K562 (cell line): ENCODE results near the gene PRKG1. TPM values are rescaled to one million over a fixed set of nuclear protein-coding genes. Genes with fewer than 3 reads are reported as not detected.

ENCODE experiments used
- ATAC-seq: fragments of 200-7000 bp; cut with Tn5 transposase; 3 replicates; pipeline ENCODE4 v1.9.1; 2020; ENCODE audit warnings: moderate library complexity
- BruUV-seq: library from RNA; stranded (reverse); fragments of 400-500 nt; replicated peaks from 2 replicates; lab custom pipeline; 2021; lab: Mats Ljungman, UMichigan
- CTCF ChIA-PET: fragments of 300-600 bp; formaldehyde crosslinking; extraction: SDS; loops from one replicate; lab custom pipeline; 2021; ENCODE audit warnings: low intra/inter-chr PET ratio; lab: Yijun Ruan, JAX
- POLR2A ChIA-PET: fragments of 300-600, 350-650 bp; sonication (Branson Sonifier 250); formaldehyde crosslinking; extraction: SDS; loops from one replicate; lab custom pipeline; 2021; ENCODE audit warnings: antibody characterized with exemption, inconsistent platforms; lab: Yijun Ruan, JAX
- DNase-seq, 4 experiments: peaks; one replicate each; pipeline versions ENCODE4 v3.0.0 to v3.0.0-alpha.2; 2011 to 2018; ENCODE audit warnings: low spot score in 3 of 4, mixed read lengths in 3 of 4; ENCODE audit errors: extremely low read depth in 1 of 4
- FAIRE-seq: peaks from 2 replicates; lab custom pipeline; 2011; peaks lifted over from hg19 to GRCh38; lab: Jason Lieb, UNC
- H2AFZ ChIP-seq: 2 replicates; pipeline ENCODE4 v1.6.0; 2011; ENCODE audit warnings: low read depth, low read length, control low read depth, inconsistent platforms
- H3K27ac ChIP-seq: fragments of 200-600 bp; 3 replicates; pipeline ENCODE4 v1.8.0; 2011; ENCODE audit warnings: low read depth, mild to moderate bottlenecking, control low read depth, inconsistent platforms, low read length, moderate library complexity, mixed read lengths; ENCODE audit errors: extremely low read depth
- H3K27me3 ChIP-seq, 2 experiments: fragments of 300-600 bp in 1 of 2; 2 replicates in 1 of 2; 3 replicates in 1 of 2; pipeline versions ENCODE4 v1.6.0 to v1.8.0; 2011; ENCODE audit warnings: inconsistent platforms in 2 of 2, low read length in 2 of 2, mild to moderate bottlenecking in 1 of 2, mixed read lengths in 1 of 2, moderate library complexity in 1 of 2; ENCODE audit not compliant: control insufficient read depth in 2 of 2, insufficient read depth in 2 of 2
- H3K36me3 ChIP-seq: fragments of 300-600 bp; 3 replicates; pipeline ENCODE4 v1.8.0; 2011; ENCODE audit warnings: mild to moderate bottlenecking, low read length, inconsistent platforms; ENCODE audit not compliant: control insufficient read depth, insufficient read depth
- H3K4me1 ChIP-seq, 2 experiments: fragments of 200-600 bp in 1 of 2; replicated peaks in 1 of 2; 2 replicates in 1 of 2; 3 replicates in 1 of 2; pipeline versions ENCODE4 v1.5.1 to v1.8.0; 2011; ENCODE audit warnings: inconsistent platforms in 2 of 2, low read length in 2 of 2, mild to moderate bottlenecking in 1 of 2, mixed read lengths in 1 of 2, moderate library complexity in 1 of 2; ENCODE audit not compliant: control insufficient read depth in 2 of 2, insufficient read depth in 2 of 2
- H3K4me2 ChIP-seq: 2 replicates; pipeline ENCODE4 v1.6.1; 2011; ENCODE audit warnings: low read length, control low read depth, inconsistent platforms, mixed read lengths; ENCODE audit not compliant: insufficient read depth
- H3K4me3 ChIP-seq: fragments of 200-600 bp; sonication (generic), shearing (Covaris generic); 2 replicates; pipeline ENCODE4 v1.5.1; 2016; ENCODE audit warnings: control low read depth, inconsistent platforms
- H3K79me2 ChIP-seq: fragments of 200-600 bp; 3 replicates; pipeline ENCODE4 v1.8.0; 2011; ENCODE audit warnings: low read length, inconsistent platforms; ENCODE audit not compliant: control insufficient read depth, insufficient read depth
- H3K9ac ChIP-seq, 2 experiments: 2 replicates each; pipeline versions ENCODE4 v1.6.0 to v1.6.1; 2011; ENCODE audit warnings: low read depth in 2 of 2, low read length in 2 of 2, control low read depth in 1 of 2, inconsistent platforms in 1 of 2, mild to moderate bottlenecking in 1 of 2, mixed read lengths in 1 of 2; ENCODE audit not compliant: insufficient read depth in 1 of 2
- H3K9me1 ChIP-seq: one replicate; pipeline ENCODE4 v1.6.0; 2011; ENCODE audit warnings: inconsistent platforms, mild to moderate bottlenecking, low read length, moderate library complexity; ENCODE audit not compliant: control insufficient read depth, insufficient read depth
- H3K9me3 ChIP-seq: replicated peaks from 2 replicates; pipeline ENCODE4 v1.5.1; 2011; ENCODE audit warnings: low read depth, low read length, inconsistent platforms; ENCODE audit not compliant: control insufficient read depth, insufficient read depth
- H4K20me1 ChIP-seq: replicated peaks from 2 replicates; pipeline ENCODE4 v1.6.1; 2011; ENCODE audit warnings: low read length, inconsistent platforms, mixed read lengths; ENCODE audit not compliant: control insufficient read depth, insufficient read depth
- BRCA1 ChIP-seq, 2 experiments: fragments of 450-650 bp in 1 of 2; sonication (generic) in 1 of 2; formaldehyde crosslinking in 1 of 2; IDR thresholded peaks; 2 replicates each; pipeline versions ENCODE4 v1.5.0 to v1.6.1; 2017 to 2020; ENCODE audit warnings: mild to moderate bottlenecking in 1 of 2, missing genetic modification reagents in 1 of 2
- DACH1 ChIP-seq: fragments of 450-650 bp; IDR thresholded peaks from 2 replicates; pipeline ENCODE4 v1.6.1; 2018; ENCODE audit not compliant: partially characterized antibody
- DPF2 ChIP-seq: fragments of 450-650 bp; IDR thresholded peaks from 2 replicates; pipeline ENCODE4 v1.6.1; 2016
- E2F8 ChIP-seq: fragments of 450-650 bp; IDR thresholded peaks from 2 replicates; pipeline ENCODE4 v1.7.1; 2018; ENCODE audit warnings: mild to moderate bottlenecking, low read depth; ENCODE audit not compliant: partially characterized antibody
- ESRRA ChIP-seq: fragments of 450-650 bp; IDR thresholded peaks from 2 replicates; pipeline ENCODE4 v1.6.1; 2014; ENCODE audit warnings: low read depth, mild to moderate bottlenecking, moderate library complexity, borderline replicate concordance
- FOXA3 ChIP-seq, 2 experiments: fragments of 450-650 bp in 1 of 2; sonication (generic) in 1 of 2; formaldehyde crosslinking; IDR thresholded peaks in 1 of 2; conservative IDR thresholded peaks in 1 of 2; 2 replicates each; pipeline versions ENCODE4 v1.4.0 to v1.8.0; 2020 to 2022; ENCODE audit warnings: mild to moderate bottlenecking in 2 of 2, missing genetic modification reagents in 1 of 2
- HCFC1 ChIP-seq: IDR thresholded peaks from 2 replicates; pipeline ENCODE4 v1.6.1; 2012; ENCODE audit warnings: low read depth, low read length, improper control_type of control experiment
- HNRNPL ChIP-seq: fragments of 200-400 bp; formaldehyde crosslinking; IDR thresholded peaks from 2 replicates; pipeline ENCODE4 v1.6.1; 2017; ENCODE audit warnings: low read depth, mild to moderate bottlenecking, low read length
- MCM7 ChIP-seq, 2 experiments: fragments of 450-650 bp; IDR thresholded peaks; 2 replicates each; pipeline ENCODE4 v1.6.1; 2016 to 2018
- NFE2 ChIP-seq: IDR thresholded peaks from 2 replicates; pipeline ENCODE4 v1.6.1; 2014; ENCODE audit warnings: antibody characterized with exemption, low read depth
- NR1H2 ChIP-seq: sonication (generic); formaldehyde crosslinking; IDR thresholded peaks from 2 replicates; pipeline ENCODE4 v1.4.0; 2020; ENCODE audit warnings: mild to moderate bottlenecking, missing genetic modification reagents
- PHB ChIP-seq: fragments of 250-450 bp; sonication (Bioruptor Pico); IDR thresholded peaks from 2 replicates; pipeline ENCODE4 v1.5.0; 2021
- POLR2AphosphoS2 ChIP-seq: IDR thresholded peaks from 2 replicates; pipeline ENCODE4 v1.6.1; 2012; ENCODE audit warnings: low read length, improper control_type of control experiment
- SRSF3 ChIP-seq: fragments of 200-400 bp; formaldehyde crosslinking; IDR thresholded peaks from 2 replicates; pipeline ENCODE4 v1.6.1; 2016; ENCODE audit warnings: mild to moderate bottlenecking, low read length, moderate library complexity; ENCODE audit not compliant: insufficient read depth
- TAL1 ChIP-seq: fragments of 450-650 bp; IDR thresholded peaks from 2 replicates; pipeline ENCODE4 v1.6.1; 2016; ENCODE audit warnings: mild to moderate bottlenecking
- ZNF445 ChIP-seq: fragments of 250-450 bp; sonication (Bioruptor Pico); IDR thresholded peaks from 2 replicates; pipeline ENCODE4 v1.4.0; 2020; ENCODE audit warnings: low read depth, mild to moderate bottlenecking, moderate library complexity
- in situ Hi-C: fragments of 300-500 bp; cut with MboI; formaldehyde crosslinking; loops from 4 replicates; pipeline ENCODE4 v1.15.0; 2018; ENCODE audit warnings: inconsistent platforms, mixed read lengths
- intact Hi-C: fragments of 100-400 bp; cut with micrococcal nuclease; formaldehyde crosslinking; loops from 2 replicates; pipeline ENCODE4 v1.14.2; 2022
- polyA plus RNA-seq, 8 experiments: library from polyadenylated mRNA; depleted of rRNA in 4 of 8; stranded (reverse) in 5 of 8; unstranded in 3 of 8; fragments of >200 nt; fragmentation: Nextera tagmentation in 2 of 8; fragmentation: Illumina TruSeq in 1 of 8; extraction: Ambion mirVana in 2 of 8; extraction: Trizol in 1 of 8; gene quantifications; 2 replicates each; pipeline versions ENCODE4 v1.2.1 to v1.2.3, GENCODE V29; 2011 to 2014; ENCODE audit warnings: inconsistent platforms in 1 of 8, missing spikeins in 1 of 8
- total RNA-seq, 7 experiments: library from RNA; depleted of rRNA in 6 of 7; stranded (reverse); fragments of >200 nt in 6 of 7; fragmentation: Illumina TruSeq in 2 of 7; extraction: Trizol in 2 of 7; gene quantifications; 2 replicates each; pipeline versions ENCODE4 v1.2.1 to v1.2.3, GENCODE V29; 2011 to 2021; ENCODE audit warnings: low replicate concordance in 1 of 7
- TF ChIP-seq, protein P1 (sequence below), 3 experiments: fragments of 200-800 bp in 1 of 3; sonication (Bioruptor generic) in 1 of 3; sonication (generic) in 1 of 3; formaldehyde crosslinking in 1 of 3; IDR thresholded peaks; 2 replicates each; pipeline versions ENCODE4 v1.6.1 to v1.8.0; 2016 to 2022; ENCODE audit warnings: mild to moderate bottlenecking in 2 of 3, missing compliant biosample characterization in 2 of 3, missing genetic modification characterization in 2 of 3, missing genetic modification reagents in 1 of 3
- TF ChIP-seq, protein P2 (sequence below): fragments of 250-450 bp; sonication (Bioruptor Pico); IDR thresholded peaks from 2 replicates; pipeline ENCODE4 v1.8.0; 2022; ENCODE audit warnings: moderate library complexity, mild to moderate bottlenecking, inconsistent platforms

The PRKG1 gene
- total and polyA plus RNA-seq, 9 of the 15 experiments (the other 6 are each of a cell fraction or from before 2014, with no cell fraction given), result 0.22 TPM; not detected in 8

DNA sequence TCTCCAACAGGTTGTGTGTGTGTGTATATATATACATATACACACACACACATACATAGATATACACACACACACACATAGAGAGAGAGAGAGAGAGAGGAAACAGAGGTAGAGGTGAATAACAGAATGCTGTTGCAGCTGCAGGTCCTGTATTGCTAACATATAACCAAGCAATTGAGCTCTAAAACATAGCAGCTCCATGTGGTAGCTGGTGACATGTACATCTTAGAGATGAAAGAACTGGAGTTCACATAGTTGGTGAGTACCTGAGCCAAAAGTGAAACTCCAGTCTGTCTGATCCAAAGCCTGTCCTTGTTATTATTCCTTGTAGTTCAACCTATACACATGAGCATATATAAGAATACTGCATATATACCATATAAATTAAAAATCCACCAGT is 778.0 kb downstream of the PRKG1 start:
- Histone ChIP-seq H3K9me1 (no peaks in the 10 kb centered on the region), H3K4me2 (no peak overlapping the region), H3K79me2 (no peaks in the 10 kb centered on the region), H3K9ac (no peak overlapping the region), H3K4me3 (no peak overlapping the region), H4K20me1 (no peaks in the 10 kb centered on the region), H3K4me1 (no peaks in the 10 kb centered on the region), H3K27me3 (no peaks in the 10 kb centered on the region), H2AFZ (no peak overlapping the region), H3K27ac (no peak overlapping the region), H3K36me3 (no peaks in the 10 kb centered on the region), H3K9me3 (no peaks in the 10 kb centered on the region; the same call in 1 of the 2 replicates)
- CTCF ChIA-PET, result no interaction called here
- in situ Hi-C loops (no loop called here), intact Hi-C loops (no loop called here)
- ATAC-seq, result no peak
- no peak for DNase-seq
- no peak for FAIRE-seq
- no peak for TF ChIP-seq MCM7 (IDR thresholded peaks at IDR 0.05)
- TF ChIP-seq, protein P1, sequence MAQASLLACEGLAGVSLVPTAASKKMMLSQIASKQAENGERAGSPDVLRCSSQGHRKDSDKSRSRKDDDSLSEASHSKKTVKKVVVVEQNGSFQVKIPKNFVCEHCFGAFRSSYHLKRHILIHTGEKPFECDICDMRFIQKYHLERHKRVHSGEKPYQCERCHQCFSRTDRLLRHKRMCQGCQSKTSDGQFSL (CRISPR knock-in tag; IDR thresholded peaks at IDR 0.05), result no peak
- TF ChIP-seq, protein P1 (tag; IDR thresholded peaks at IDR 0.05), result no peak
- TF ChIP-seq SRSF3, result no peak
- no peak for TF ChIP-seq PHB (CRISPR knock-in tag)
- no peak for TF ChIP-seq NR1H2 (CRISPR knock-in tag)
- TF ChIP-seq DPF2, result no peak
- TF ChIP-seq TAL1, result no peak
- no peak for TF ChIP-seq POLR2AphosphoS2
- TF ChIP-seq ESRRA, result no peak
- TF ChIP-seq DACH1, result no peak
- no peak for TF ChIP-seq FOXA3 (CRISPR knock-in tag; conservative IDR thresholded peaks at IDR 0.05 in 1 of 2, IDR thresholded peaks at IDR 0.05 in 1 of 2)
- no peak for TF ChIP-seq HNRNPL
- TF ChIP-seq, protein P2, sequence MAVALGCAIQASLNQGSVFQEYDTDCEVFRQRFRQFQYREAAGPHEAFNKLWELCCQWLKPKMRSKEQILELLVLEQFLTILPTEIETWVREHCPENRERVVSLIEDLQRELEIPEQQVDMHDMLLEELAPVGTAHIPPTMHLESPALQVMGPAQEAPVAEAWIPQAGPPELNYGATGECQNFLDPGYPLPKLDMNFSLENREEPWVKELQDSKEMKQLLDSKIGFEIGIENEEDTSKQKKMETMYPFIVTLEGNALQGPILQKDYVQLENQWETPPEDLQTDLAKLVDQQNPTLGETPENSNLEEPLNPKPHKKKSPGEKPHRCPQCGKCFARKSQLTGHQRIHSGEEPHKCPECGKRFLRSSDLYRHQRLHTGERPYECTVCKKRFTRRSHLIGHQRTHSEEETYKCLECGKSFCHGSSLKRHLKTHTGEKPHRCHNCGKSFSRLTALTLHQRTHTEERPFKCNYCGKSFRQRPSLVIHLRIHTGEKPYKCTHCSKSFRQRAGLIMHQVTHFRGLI (CRISPR knock-in tag), result no peak
- TF ChIP-seq HCFC1, result no peak
- no peak for TF ChIP-seq E2F8
- no peak for TF ChIP-seq ZNF445 (CRISPR knock-in tag)
- no peak for TF ChIP-seq BRCA1 (IDR thresholded peaks at IDR 0.05)
- TF ChIP-seq BRCA1 (CRISPR knock-in tag; IDR thresholded peaks at IDR 0.05), result no peak
- no peak for TF ChIP-seq NFE2
- POLR2A ChIA-PET, result no interaction called here
- BruUV-seq, result no TSS peak
